ENCODE data around the gene STK11. TPM values are rescaled to one million over a fixed set of nuclear protein-coding genes. Genes with fewer than 3 reads are reported as not detected.
A peak's percentile ranks its signal among the peaks of the same experiment; 100 is the strongest.

The STK11 gene
- total and polyA plus RNA-seq, 2 of the 4 experiments (the other 2 are of a cell fraction): 39.3 to 42.8 TPM

DNA sequence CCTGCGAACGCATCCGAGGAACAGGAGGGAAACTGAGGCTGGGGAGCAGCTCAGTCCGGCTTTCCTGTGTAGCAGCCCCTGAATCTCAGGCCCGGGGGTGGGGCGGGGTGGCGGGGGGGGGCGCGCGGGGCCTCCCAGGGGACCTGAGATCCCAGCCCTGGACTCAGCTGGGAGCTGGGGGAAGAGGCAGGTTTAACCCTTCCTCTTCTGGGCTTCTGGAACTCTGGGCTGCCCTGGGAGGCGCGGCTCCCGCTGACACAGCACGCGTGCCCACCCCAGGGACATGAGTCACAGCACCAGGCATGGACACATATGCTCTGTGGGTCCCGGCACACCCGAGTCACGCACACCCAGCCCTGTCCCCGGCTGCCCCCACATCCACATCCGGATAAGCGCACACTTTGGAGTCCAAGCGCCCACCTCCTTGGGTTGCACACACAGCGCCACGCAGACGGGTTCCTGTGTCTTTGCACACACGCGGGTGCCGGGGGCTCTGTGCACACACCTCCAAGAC, 60.1 kb downstream of the STK11 start:
- no TSS peak for BruUV-seq (replicated peaks)
- TF ChIP-seq NFE2L2 (IDR thresholded peaks at IDR 0.05; ENCODE audit: low read depth, low read length) (0 out of 2 replicates have a peak, but pooled peaks have one; percentile 25), FOS (IDR thresholded peaks at IDR 0.05; ENCODE audit: low read depth, low read length) (peak; percentile 59), MAZ (IDR thresholded peaks at IDR 0.05; ENCODE audit: borderline replicate concordance, low read depth, low read length) (peak; percentile 12), SMC3 (IDR thresholded peaks at IDR 0.05; ENCODE audit: low read depth, low read length) (no peak), RFX5 (IDR thresholded peaks at IDR 0.05; ENCODE audit: low read depth, low read length) (no peak), RAD21 (IDR thresholded peaks at IDR 0.05; ENCODE audit: low read length) (peak; percentile 10; the same call in 1 of the 2 replicates), RCOR1 (IDR thresholded peaks at IDR 0.05; ENCODE audit: insufficient replicate concordance, low read length) (no peak), BHLHE40 (IDR thresholded peaks at IDR 0.05; ENCODE audit: low read depth, low read length) (peak; percentile 90), CHD1 (IDR thresholded peaks at IDR 0.05; ENCODE audit: low read depth, low read length) (no peak), MAFK (IDR thresholded peaks at IDR 0.05; ENCODE audit: low read depth, low read length) (peak; percentile 58; the same call in 1 of the 2 replicates), POLR2A (IDR thresholded peaks at IDR 0.05; ENCODE audit: low read depth, low read length) (no peak), CEBPB (IDR thresholded peaks at IDR 0.05; ENCODE audit: low read depth, low read length) (no peak)
- TF ChIP-seq, protein P1, sequence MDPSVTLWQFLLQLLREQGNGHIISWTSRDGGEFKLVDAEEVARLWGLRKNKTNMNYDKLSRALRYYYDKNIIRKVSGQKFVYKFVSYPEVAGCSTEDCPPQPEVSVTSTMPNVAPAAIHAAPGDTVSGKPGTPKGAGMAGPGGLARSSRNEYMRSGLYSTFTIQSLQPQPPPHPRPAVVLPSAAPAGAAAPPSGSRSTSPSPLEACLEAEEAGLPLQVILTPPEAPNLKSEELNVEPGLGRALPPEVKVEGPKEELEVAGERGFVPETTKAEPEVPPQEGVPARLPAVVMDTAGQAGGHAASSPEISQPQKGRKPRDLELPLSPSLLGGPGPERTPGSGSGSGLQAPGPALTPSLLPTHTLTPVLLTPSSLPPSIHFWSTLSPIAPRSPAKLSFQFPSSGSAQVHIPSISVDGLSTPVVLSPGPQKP (IDR thresholded peaks at IDR 0.05; ENCODE audit: borderline replicate concordance, low read depth, low read length): no peak
- TF ChIP-seq, protein P2, sequence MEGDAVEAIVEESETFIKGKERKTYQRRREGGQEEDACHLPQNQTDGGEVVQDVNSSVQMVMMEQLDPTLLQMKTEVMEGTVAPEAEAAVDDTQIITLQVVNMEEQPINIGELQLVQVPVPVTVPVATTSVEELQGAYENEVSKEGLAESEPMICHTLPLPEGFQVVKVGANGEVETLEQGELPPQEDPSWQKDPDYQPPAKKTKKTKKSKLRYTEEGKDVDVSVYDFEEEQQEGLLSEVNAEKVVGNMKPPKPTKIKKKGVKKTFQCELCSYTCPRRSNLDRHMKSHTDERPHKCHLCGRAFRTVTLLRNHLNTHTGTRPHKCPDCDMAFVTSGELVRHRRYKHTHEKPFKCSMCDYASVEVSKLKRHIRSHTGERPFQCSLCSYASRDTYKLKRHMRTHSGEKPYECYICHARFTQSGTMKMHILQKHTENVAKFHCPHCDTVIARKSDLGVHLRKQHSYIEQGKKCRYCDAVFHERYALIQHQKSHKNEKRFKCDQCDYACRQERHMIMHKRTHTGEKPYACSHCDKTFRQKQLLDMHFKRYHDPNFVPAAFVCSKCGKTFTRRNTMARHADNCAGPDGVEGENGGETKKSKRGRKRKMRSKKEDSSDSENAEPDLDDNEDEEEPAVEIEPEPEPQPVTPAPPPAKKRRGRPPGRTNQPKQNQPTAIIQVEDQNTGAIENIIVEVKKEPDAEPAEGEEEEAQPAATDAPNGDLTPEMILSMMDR (conservative IDR thresholded peaks at IDR 0.05; ENCODE audit: low read depth, low read length): no peak
- TF ChIP-seq, protein P3, sequence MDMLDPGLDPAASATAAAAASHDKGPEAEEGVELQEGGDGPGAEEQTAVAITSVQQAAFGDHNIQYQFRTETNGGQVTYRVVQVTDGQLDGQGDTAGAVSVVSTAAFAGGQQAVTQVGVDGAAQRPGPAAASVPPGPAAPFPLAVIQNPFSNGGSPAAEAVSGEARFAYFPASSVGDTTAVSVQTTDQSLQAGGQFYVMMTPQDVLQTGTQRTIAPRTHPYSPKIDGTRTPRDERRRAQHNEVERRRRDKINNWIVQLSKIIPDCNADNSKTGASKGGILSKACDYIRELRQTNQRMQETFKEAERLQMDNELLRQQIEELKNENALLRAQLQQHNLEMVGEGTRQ (IDR thresholded peaks at IDR 0.05; ENCODE audit: low read depth, low read length): no peak

More for the DNA sequence above, 60.1 kb downstream of the STK11 start:
- Histone ChIP-seq H2AK5ac (ENCODE audit: low read depth, low read length) (peak overlapping the region; percentile 99), H4K5ac (ENCODE audit: low read depth, low read length) (peak overlapping the region; percentile 79), H3K27me3 (ENCODE audit: control insufficient read depth, insufficient read depth, low read length) (no peaks in the 10 kb centered on the region), H3K9me3 (ENCODE audit: control insufficient read depth, insufficient read depth, low read length) (no peaks in the 10 kb centered on the region), H3K4me3 (ENCODE audit: insufficient read depth, low read depth, low read length) (peak overlapping the region; percentile 33), H3K79me1 (ENCODE audit: low read depth in 1 of 2, low read length in 2 of 2) (peaks cover 5 to 62% of the 10 kb centered on the region in 2 experiments; a peak in 3 of 4 replicates), H3K4me1 (ENCODE audit: control insufficient read depth, insufficient read depth, low read length) (peaks cover 49% of the 10 kb centered on the region), H2BK15ac (ENCODE audit: low read depth, low read length) (peak overlapping the region; percentile 90; the same call in 1 of the 3 replicates), H3K4ac (ENCODE audit: low read depth, low read length) (peak overlapping the region; percentile 99), H3K23ac (ENCODE audit: low read depth, low read length) (peak overlapping the region; percentile 93), H3K14ac (replicated peaks; ENCODE audit: low read depth, low read length) (peak overlapping the region; percentile 93), H3K27ac (ENCODE audit: insufficient read depth, low read length) (peak overlapping the region; percentile 93), H4K91ac (ENCODE audit: insufficient read depth, low read depth, low read length) (peak overlapping the region; percentile 98), H2BK5ac (ENCODE audit: low read depth, low read length, poor library complexity, severe bottlenecking) (peak overlapping the region; percentile 99), H3K56ac (ENCODE audit: extremely low read depth, insufficient read depth, low read length) (peak overlapping the region; percentile 86), H2BK20ac (ENCODE audit: low read depth, low read length) (peak overlapping the region; percentile 92), H2AFZ (replicated peaks; ENCODE audit: low read length, poor library complexity) (peak overlapping the region; percentile 87), H3K4me2 (ENCODE audit: low read depth, low read length) (peak overlapping the region; percentile 87), H4K20me1 (ENCODE audit: insufficient read depth, low read length) (peaks cover 26% of the 10 kb centered on the region), H3K36me3 (ENCODE audit: control insufficient read depth, insufficient read depth, low read length) (no peaks in the 10 kb centered on the region; the same call in 1 of the 2 replicates), H3K9me1 (ENCODE audit: insufficient read depth, low read length) (peaks cover 11% of the 10 kb centered on the region), H3K18ac (ENCODE audit: low read depth, low read length) (peak overlapping the region; percentile 83), H2BK120ac (ENCODE audit: low read depth, low read length) (peak overlapping the region; percentile 96), H2AK9ac (replicated peaks; ENCODE audit: low read depth, low read length, poor library complexity) (peak overlapping the region; percentile 93), H3K9ac (ENCODE audit: low read depth, low read length) (peak overlapping the region; percentile 63), H4K8ac (ENCODE audit: low read depth in 2 of 2, low read length in 2 of 2) (peak overlapping the region; percentile 89 to 96)
- WGBS, 2 experiments (ENCODE audit: extremely low coverage in 2 of 2, insufficient read length in 1 of 2): 0% methylated on average over 8 of the region's 28 CpGs; no CpG with 5 or more reads in 1 of the 2 experiments
- intact Hi-C loops (cut with micrococcal nuclease) (loop anchor here (1.0 to 2.0 kb wide), 4 partner anchors 12 to 45 kb away; partner anchors contain the start of gene MIDN), dilution Hi-C loops (cut with HindIII; ENCODE audit: low sequenced_read_pairs, unreplicated experiment) (no loop called here), in situ Hi-C loops (cut with MboI; ENCODE audit: low sequenced_read_pairs) (no loop called here)
- ChIA-PET CTCF (interaction anchor here (0.5 to 3.5 kb wide), 2 partner anchors 22 to 336 kb away, joined by 3 to 64 read pairs; no protein-coding TSS in a partner anchor), POLR2A (ENCODE audit: unreplicated experiment) (interaction anchor here (0.6 to 1.8 kb wide), 3 partner anchors 10 to 146 kb away, joined by 4 to 24 read pairs (median 16); no protein-coding TSS in a partner anchor)
- peak; percentile 80 for DNase-seq
- peak; percentile 2 for ATAC-seq (ENCODE audit: low read depth)

Data from IMR-90 (cell line).